Fibroblast of the aortic adventitia (primary cell): ENCODE data around the gene C2CD2. TPM values are rescaled to one million over a fixed set of nuclear protein-coding genes. Genes with fewer than 3 reads are reported as not detected.

ENCODE experiments used
- DNase-seq: peaks from one replicate; pipeline ENCODE4 v3.0.0-alpha.2; 2010; ENCODE audit warnings: low read depth
- H3K4me3 ChIP-seq: 2 replicates; pipeline ENCODE4 v1.5.1; 2011; ENCODE audit warnings: low read depth, mild to moderate bottlenecking, control low read depth, low read length, moderate library complexity
- total RNA-seq: library from RNA; depleted of rRNA; stranded (reverse); fragments of >200 nt; gene quantifications from 2 replicates; pipeline ENCODE4 v1.2.3, GENCODE V29; 2012; ENCODE audit warnings: low replicate concordance
- TF ChIP-seq, protein P1 (sequence below): IDR thresholded peaks from 2 replicates; pipeline ENCODE4 v1.5.1; 2011; ENCODE audit warnings: mild to moderate bottlenecking, low read length, control low read depth, inconsistent platforms; ENCODE audit not compliant: insufficient read depth

C2CD2 gene
- total RNA-seq, 1 donor: 20.2 TPM

DNA sequence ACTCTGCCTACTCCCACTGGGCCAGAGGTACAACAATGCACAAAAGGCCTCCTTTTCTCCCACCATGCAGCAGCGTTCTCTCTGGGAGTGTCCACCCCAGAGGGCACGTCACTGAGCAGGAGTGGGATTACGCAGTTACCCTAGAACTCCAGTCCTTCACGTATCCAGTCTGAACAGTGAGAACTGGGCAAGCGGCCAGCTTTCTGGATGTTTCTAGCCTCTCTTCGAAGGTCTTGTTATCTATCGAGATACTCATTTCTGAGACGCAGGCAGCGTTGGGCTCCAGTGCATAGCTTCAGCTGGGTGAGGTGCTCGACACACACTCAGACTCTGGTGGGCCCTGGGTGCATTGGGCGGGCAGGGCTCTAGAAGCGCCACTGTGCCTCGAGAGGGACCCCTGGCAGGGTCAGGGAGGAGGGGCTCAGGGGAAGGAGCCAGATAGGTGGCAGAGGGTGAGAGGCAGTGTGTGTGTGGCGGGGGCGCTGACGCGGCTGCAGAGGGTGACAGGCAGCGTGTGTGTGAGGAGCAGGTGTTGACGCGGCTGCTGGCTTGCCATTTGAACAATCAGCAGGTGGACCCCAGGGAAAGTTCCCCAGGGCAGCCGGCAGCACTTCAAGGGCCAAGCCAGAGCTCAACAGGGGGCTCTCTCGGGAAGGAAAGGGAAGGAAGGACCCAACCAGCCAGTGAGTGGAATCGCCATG is 102.6 kb downstream of the C2CD2 start:
- DNase-seq: no peak
- no peak overlapping the region for H3K4me3 ChIP-seq
- TF ChIP-seq, protein P1, sequence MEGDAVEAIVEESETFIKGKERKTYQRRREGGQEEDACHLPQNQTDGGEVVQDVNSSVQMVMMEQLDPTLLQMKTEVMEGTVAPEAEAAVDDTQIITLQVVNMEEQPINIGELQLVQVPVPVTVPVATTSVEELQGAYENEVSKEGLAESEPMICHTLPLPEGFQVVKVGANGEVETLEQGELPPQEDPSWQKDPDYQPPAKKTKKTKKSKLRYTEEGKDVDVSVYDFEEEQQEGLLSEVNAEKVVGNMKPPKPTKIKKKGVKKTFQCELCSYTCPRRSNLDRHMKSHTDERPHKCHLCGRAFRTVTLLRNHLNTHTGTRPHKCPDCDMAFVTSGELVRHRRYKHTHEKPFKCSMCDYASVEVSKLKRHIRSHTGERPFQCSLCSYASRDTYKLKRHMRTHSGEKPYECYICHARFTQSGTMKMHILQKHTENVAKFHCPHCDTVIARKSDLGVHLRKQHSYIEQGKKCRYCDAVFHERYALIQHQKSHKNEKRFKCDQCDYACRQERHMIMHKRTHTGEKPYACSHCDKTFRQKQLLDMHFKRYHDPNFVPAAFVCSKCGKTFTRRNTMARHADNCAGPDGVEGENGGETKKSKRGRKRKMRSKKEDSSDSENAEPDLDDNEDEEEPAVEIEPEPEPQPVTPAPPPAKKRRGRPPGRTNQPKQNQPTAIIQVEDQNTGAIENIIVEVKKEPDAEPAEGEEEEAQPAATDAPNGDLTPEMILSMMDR: no peak

DNA sequence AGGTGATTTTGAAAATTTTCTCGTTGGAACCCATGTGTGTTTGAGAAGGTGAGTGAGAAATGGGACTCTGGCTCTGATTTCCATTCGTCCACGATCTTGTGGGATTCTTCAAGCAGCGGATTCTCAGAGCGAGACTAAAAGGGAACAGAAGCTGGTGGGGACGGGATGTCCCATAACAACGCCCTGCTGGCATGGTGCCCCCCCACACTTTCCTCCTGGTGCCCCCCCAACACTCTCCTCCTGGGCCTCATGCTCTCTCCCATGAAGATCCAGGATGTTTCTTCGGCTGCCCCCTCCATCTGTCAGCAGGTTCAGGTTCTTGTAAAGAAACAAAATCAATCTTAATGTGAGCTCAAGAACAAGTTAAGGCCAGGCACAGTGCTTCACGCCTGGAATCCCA is 103.7 kb downstream of the C2CD2 start:
- no peak for DNase-seq
- H3K4me3 ChIP-seq: no peak overlapping the region
- TF ChIP-seq, protein P1: no peak

DNA sequence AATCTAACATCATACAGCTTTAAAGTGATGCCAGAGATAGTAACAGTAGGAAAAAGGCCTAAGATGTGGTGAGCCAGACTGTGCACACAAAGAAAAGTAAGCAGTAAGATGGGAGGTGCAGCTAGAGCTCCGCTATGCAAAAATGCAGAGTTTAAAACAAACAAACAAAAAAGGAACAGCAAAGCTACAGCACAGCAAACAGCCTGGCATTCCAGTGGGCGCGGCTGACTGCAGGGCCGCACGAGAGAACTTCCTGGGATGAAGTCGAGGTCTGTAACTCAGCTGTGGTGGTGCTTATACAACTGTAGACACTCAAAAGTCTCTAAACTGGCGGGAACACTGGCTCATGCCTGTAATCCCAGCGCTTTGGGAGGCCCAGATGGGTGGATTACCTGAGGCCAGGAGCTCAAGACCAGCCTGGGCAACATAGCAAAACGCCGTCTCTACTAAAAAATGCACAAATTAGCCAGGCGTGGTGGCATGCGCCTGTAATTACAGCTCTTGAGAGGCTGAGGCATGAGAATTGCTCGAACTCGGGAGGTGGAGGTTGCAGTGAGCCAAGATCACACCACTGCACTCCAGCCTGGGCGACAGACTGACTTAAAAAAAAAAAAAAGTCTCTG is 104.7 kb downstream of the C2CD2 start:
- no peak overlapping the region for H3K4me3 ChIP-seq
- DNase-seq: no peak
- TF ChIP-seq, protein P1: no peak

DNA sequence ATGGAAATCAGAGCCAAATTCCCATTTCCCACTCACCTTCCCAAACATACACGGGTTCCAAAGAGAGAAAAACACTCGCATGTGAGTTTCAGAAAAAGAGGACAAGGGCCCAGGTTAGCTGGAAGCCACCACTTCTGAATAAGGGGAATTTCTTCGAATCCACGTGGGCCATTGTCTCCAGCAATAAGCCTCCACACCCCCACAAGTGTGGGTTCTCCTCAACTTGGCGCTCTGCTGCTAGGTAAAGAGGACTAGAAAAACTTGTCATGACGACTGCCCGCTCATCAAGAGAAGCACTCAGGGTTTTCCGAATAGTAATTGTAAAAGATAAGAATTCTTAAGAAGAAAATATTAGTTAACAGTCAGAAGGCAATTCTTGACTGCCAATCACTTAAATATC is 105.3 kb downstream of the C2CD2 start:
- TF ChIP-seq, protein P1: no peak
- DNase-seq: no peak
- H3K4me3 ChIP-seq: no peak overlapping the region

DNA sequence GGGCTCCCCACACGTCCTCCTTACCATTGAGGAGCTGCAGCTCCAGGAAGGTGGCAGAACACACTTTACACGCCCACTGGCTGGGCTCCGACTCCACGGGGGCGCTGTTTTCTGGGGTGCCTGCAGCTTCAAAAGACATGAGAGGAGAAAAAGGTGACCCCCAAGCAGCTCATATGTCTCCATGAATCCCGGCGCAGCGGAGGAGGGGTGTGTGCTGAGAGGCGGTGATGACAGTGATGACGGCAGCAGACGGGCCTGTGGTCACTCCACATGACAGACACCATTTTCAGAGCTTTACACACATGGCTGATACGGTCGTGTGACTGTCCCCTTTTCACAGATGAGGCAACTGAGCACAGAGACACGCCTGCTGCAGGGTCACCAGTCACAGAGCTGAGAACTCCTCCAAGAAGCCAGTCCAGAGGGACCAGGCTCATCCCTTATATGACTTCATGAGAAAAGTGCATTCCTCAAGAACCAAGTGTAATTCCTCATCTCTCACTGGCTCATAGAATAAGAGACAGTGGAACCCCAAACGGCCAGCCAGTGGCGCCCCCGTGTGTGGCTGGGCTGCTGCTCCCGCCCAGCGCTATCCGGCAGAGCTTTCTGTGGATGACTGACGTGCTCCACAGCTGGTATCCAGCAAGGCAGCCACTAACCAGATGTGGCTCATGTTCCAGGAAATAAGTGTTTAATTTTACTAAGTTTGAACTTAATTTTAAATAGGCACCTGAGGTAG is 106.6 kb downstream of the C2CD2 start:
- H3K4me3 ChIP-seq: no peak overlapping the region
- TF ChIP-seq, protein P1: no peak
- DNase-seq: no peak

DNA sequence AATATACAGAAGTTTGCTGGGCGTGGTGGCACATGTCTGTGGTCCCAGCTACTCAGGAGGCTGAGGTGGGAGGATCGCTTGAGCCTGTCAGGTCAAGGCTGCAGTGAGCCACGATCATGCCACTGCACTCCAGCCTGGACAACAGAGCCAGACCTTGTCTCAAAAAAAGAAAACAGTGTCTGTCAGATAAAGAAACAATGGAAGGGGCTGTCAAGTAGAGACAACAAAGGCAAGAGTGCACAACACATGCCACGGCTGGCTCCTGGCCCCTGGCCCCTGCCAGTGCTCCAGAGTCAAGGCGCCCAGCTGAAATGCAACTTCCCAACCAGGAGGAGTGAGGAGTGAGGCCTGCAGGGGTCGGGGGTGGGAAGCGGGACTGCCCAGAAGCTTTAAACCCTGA is 107.3 kb downstream of the C2CD2 start:
- no peak overlapping the region for H3K4me3 ChIP-seq
- DNase-seq: no peak
- TF ChIP-seq, protein P1: no peak
